Upper lobe of right lung (tissue), 1 donor: Measurements from ENCODE around the gene GNA15. TPM values are rescaled to one million over a fixed set of nuclear protein-coding genes. Genes with fewer than 3 reads are reported as not detected.

ENCODE experiments used
- ATAC-seq: fragments of 200-7000 bp; cut with Tn5 transposase; one replicate; pipeline ENCODE4 v1.9.1; 2020; ENCODE audit warnings: mild to moderate bottlenecking, moderate library complexity
- DNase-seq: peaks from one replicate; pipeline ENCODE4 v3.0.0-alpha.2; 2020
- H3K27ac ChIP-seq: fragments of 200-600 bp; one replicate; pipeline ENCODE4 v1.8.0; 2022
- H3K27me3 ChIP-seq: fragments of 200-600 bp; one replicate; pipeline ENCODE4 v1.8.0; 2022; ENCODE audit warnings: mild to moderate bottlenecking
- H3K36me3 ChIP-seq: fragments of 200-600 bp; one replicate; pipeline ENCODE4 v1.8.0; 2022
- H3K4me1 ChIP-seq: fragments of 200-600 bp; one replicate; pipeline ENCODE4 v1.8.0; 2022
- H3K4me3 ChIP-seq: fragments of 200-600 bp; one replicate; pipeline ENCODE4 v1.8.0; 2022; ENCODE audit warnings: mild to moderate bottlenecking
- H3K9me3 ChIP-seq: fragments of 200-600 bp; one replicate; pipeline ENCODE4 v1.8.0; 2022
- intact Hi-C: fragments of 100-400 bp; cut with DNase I; formaldehyde crosslinking; loops from one replicate; pipeline ENCODE4 v1.11.0; 2022
- total RNA-seq: library from RNA; stranded (reverse); fragmentation: NEBNext Ultra II Directional; extraction: Animal tissue kit (Norgen Biotek cat#: 25700); gene quantifications from one replicate; pipeline ENCODE4 v1.2.1, GENCODE V29; 2021
- TF ChIP-seq, protein P1 (sequence below): fragments of 200-600 bp; IDR thresholded peaks from one replicate; pipeline ENCODE4 v1.8.0; 2022; ENCODE audit warnings: antibody characterized with exemption
- donor health status: DM: no; HTN: yes; CAD: no; lungs with severe emphysema.

GNA15 gene
- total RNA-seq, 1 donor from 2014 or later = 18.6 TPM

- no peak for DNase-seq
- Histone ChIP-seq H3K27ac (peak overlapping the region; percentile 81), H3K36me3 (no peaks in the 10 kb centered on the region), H3K4me3 (peak overlapping the region; percentile 58), H3K27me3 (no peaks in the 10 kb centered on the region), H3K4me1 (peaks cover 18% of the 10 kb centered on the region), H3K9me3 (no peaks in the 10 kb centered on the region)
- ATAC-seq = peak; percentile 5
- TF ChIP-seq, protein P1, sequence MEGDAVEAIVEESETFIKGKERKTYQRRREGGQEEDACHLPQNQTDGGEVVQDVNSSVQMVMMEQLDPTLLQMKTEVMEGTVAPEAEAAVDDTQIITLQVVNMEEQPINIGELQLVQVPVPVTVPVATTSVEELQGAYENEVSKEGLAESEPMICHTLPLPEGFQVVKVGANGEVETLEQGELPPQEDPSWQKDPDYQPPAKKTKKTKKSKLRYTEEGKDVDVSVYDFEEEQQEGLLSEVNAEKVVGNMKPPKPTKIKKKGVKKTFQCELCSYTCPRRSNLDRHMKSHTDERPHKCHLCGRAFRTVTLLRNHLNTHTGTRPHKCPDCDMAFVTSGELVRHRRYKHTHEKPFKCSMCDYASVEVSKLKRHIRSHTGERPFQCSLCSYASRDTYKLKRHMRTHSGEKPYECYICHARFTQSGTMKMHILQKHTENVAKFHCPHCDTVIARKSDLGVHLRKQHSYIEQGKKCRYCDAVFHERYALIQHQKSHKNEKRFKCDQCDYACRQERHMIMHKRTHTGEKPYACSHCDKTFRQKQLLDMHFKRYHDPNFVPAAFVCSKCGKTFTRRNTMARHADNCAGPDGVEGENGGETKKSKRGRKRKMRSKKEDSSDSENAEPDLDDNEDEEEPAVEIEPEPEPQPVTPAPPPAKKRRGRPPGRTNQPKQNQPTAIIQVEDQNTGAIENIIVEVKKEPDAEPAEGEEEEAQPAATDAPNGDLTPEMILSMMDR = no peak
- intact Hi-C loops = no loop called here
Measured at GRCh38 chr19:3136684-3137055, 837 bp downstream of the GNA15 start.

DNA sequence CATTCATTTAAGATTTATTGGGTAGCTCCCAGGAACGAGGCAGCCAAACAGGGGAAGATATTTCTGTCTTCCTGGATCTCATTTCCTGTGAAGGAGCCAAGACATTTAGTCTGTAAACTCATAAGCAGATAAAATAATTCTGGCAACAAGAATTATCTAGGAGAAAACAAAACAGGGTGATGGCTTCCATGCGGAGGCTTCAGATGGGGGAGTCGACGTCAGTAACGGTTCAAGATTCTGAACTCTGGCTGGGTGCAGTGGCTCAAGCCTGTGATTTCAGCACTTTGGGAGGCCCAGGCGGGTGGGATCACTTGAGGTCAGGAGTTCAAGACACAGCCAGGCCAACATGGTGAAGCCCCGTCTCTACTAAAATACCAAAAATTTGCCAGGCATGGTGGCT lies 1.3 kb downstream of the GNA15 start:
- intact Hi-C loops = no loop called here
- Histone ChIP-seq H3K9me3 (no peaks in the 10 kb centered on the region), H3K4me3 (peak overlapping the region; percentile 58), H3K27me3 (no peaks in the 10 kb centered on the region), H3K4me1 (peaks cover 21% of the 10 kb centered on the region), H3K36me3 (no peaks in the 10 kb centered on the region), H3K27ac (peak overlapping the region; percentile 36)
- TF ChIP-seq, protein P1 = no peak
- ATAC-seq (no peak), DNase-seq (no peak)

GRCh38 chr19:3138268-3138667 lies 2.4 kb downstream of the GNA15 start:
- intact Hi-C loops = no loop called here
- ATAC-seq (no peak), DNase-seq (no peak)
- Histone ChIP-seq H3K27me3 (no peaks in the 10 kb centered on the region), H3K4me1 (peaks cover 28% of the 10 kb centered on the region), H3K9me3 (no peaks in the 10 kb centered on the region), H3K27ac (no peak overlapping the region), H3K4me3 (no peak overlapping the region), H3K36me3 (no peaks in the 10 kb centered on the region)
- TF ChIP-seq, protein P1 = no peak

GRCh38 chr19:3140667-3141038 lies 4.8 kb downstream of the GNA15 start:
- ATAC-seq (no peak), DNase-seq (no peak)
- Histone ChIP-seq H3K4me1 (peaks cover 24% of the 10 kb centered on the region), H3K27me3 (no peaks in the 10 kb centered on the region), H3K4me3 (no peak overlapping the region), H3K36me3 (no peaks in the 10 kb centered on the region), H3K27ac (peak overlapping the region; percentile 84), H3K9me3 (no peaks in the 10 kb centered on the region)
- intact Hi-C loops = no loop called here
- TF ChIP-seq, protein P1 = no peak

GRCh38 chr19:3142292-3142670 lies 6.4 kb downstream of the GNA15 start:
- Histone ChIP-seq H3K27ac (peak overlapping the region; percentile 84), H3K36me3 (no peaks in the 10 kb centered on the region), H3K4me3 (no peak overlapping the region), H3K9me3 (no peaks in the 10 kb centered on the region), H3K27me3 (no peaks in the 10 kb centered on the region), H3K4me1 (peaks cover 19% of the 10 kb centered on the region)
- ATAC-seq (peak; percentile 42), DNase-seq (no peak)
- intact Hi-C loops = no loop called here
- TF ChIP-seq, protein P1 = no peak

DNA sequence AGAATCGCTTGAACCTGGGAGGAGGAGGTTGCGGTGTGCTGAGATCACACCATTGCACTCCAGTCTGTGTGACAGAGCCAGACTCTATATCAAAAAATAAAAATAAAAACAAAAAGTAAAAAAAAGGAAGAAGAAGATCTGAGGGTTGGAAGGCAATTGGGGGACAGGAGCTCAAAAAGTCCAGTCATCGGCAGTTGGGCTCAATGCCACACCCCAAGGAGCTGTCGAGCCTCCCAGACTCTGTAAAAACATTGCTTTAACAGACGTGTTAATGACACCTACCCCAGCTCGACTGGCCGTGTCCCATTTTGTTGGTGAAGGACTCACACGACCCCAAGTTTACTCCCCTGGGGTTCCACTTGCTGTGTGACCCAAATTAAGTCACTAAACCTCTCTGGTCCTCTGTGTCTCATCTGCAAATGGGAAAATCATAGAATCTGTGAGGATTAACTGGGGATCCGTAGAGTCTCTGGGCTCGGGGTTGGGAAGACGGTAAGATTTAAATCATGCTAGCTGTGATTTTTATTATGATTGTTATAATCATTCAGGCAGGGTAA lies 7.0 kb downstream of the GNA15 start:
- Histone ChIP-seq H3K9me3 (no peaks in the 10 kb centered on the region), H3K36me3 (no peaks in the 10 kb centered on the region), H3K27me3 (no peaks in the 10 kb centered on the region), H3K27ac (peak overlapping the region; percentile 84), H3K4me3 (no peak overlapping the region), H3K4me1 (peaks cover 19% of the 10 kb centered on the region)
- ATAC-seq (no peak), DNase-seq (no peak)
- intact Hi-C loops = no loop called here
- TF ChIP-seq, protein P1 = no peak
